SH-SY5Y (cell line): Measurements from ENCODE around the gene CRHR2.

Experiments used
- GATA2 ChIP-seq: IDR thresholded peaks from 2 replicates; pipeline ENCODE4 v1.6.1; 2011; ENCODE audit warnings: mild to moderate bottlenecking, low read depth, low read length
- GATA3 ChIP-seq: IDR thresholded peaks from 2 replicates; pipeline ENCODE4 v1.6.1; 2011; ENCODE audit warnings: low read depth, mild to moderate bottlenecking, low read length, moderate library complexity

DNA sequence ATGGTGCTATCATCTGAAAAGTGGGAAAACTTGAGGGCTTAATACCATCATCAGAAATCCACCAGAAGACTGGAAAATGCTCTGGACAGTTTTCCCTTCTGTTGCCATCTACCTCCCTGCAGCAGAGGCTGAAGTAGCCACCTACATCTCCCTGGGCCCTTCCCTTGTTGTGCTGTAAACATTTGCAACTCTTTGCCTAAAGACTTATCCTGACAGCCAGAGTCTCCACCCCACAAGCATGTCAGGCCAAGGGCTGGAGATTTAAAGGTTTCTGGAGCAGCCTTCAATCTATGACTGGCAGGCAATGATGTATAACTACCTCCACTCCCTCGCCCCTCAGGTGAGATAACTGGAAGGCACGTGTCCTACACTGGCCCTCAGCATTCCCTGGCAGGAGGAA is 39.9 kb upstream of the CRHR2 start:
- TF ChIP-seq GATA2 (no peak), GATA3 (no peak)
